GM19438 (cell line): ENCODE measurements around the gene GPR37.

Source experiments
- ATAC-seq: cut with Tn5 transposase; IDR thresholded peaks from one replicate; pipeline ENCODE4 v1.9.1; 2021; ENCODE audit warnings: low read depth; ENCODE audit not compliant: unreplicated experiment

The GPR37 gene

GRCh38 chr7:124737760-124738300 is 27.8 kb downstream of the GPR37 start:
- no peak for ATAC-seq

GRCh38 chr7:124728610-124729009 is 37.0 kb downstream of the GPR37 start:
- no peak for ATAC-seq

DNA sequence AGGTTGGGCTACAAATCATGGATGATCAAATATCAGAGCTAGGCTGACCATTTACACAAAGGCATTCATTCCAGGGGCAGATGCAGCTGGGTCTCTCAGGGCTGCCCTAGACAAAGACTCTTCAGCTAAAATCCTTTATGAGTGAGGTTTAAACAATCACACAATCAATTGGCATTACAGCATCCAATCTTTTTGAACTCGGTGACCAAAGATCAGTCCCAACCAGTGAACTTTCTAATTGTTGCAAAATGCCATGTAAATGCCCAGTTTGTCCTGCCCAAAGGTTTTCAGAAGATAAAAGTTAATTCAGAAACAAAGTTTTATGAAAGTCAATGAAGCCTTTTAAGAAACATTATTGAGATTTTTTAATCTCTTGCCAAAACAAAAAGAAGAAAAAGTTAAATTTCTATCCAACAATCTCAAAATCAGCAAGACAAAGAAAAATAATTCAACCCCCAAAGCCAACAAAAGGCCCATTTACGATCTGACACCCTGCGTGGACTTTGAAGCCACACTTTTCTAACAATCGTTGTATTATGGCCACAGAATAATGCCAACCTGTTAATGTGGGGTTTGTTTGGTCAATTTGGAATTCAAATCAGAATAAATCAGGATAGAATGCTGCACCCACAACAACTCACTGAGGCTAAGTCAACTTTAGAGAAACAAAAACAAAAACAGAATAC is 40.9 kb downstream of the GPR37 start:
- ATAC-seq: no peak

GRCh38 chr7:124724079-124724478 is 41.5 kb downstream of the GPR37 start:
- no peak for ATAC-seq

GRCh38 chr7:124723012-124723411 is 42.6 kb downstream of the GPR37 start:
- no peak for ATAC-seq

GRCh38 chr7:124722292-124722691 is 43.3 kb downstream of the GPR37 start:
- ATAC-seq: no peak

DNA sequence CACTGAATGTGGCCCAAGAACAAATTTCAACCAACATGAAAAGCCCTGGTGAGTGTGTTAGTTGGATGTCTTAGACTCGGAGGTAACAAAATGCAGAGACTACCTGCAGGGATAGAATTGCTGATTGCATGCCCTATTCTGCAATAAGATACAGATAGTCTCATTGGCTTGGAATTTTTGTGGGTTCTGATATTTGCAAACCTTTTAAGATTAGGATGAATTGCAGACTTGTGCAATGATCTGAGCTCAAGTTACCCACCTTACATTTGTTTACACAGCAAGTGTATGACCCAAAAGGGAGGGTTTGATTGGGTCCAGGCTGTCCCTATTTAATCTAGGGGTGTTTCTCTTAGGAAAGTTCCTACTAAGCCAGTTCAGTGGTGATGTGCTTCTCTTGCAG is 45.4 kb downstream of the GPR37 start:
- no peak for ATAC-seq

- ATAC-seq: no peak
Measured at GRCh38 chr7:124718032-124718766, 47.4 kb downstream of the GPR37 start.

DNA sequence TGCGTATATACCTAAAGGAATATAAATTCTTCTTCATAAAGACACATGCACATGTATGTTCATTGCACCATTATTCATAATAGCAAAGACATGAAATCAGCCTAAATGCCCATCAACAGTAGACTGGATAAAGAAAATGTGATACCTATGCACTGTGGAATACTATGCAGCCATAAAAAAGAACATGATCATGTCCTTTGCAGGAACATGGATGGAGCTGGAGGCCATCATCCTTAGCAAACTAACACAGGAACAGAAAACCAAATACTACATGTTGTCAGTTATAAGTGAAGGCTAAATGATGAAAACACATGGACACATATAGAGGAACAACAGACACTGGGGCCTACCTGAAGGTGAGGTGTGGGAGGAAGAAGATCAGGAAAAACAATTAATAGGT is 48.7 kb downstream of the GPR37 start:
- no peak for ATAC-seq

GRCh38 chr7:124713086-124713485 is 52.5 kb downstream of the GPR37 start:
- no peak for ATAC-seq

- no peak for ATAC-seq
Measured at GRCh38 chr7:124712017-124712416, 53.6 kb downstream of the GPR37 start.

DNA sequence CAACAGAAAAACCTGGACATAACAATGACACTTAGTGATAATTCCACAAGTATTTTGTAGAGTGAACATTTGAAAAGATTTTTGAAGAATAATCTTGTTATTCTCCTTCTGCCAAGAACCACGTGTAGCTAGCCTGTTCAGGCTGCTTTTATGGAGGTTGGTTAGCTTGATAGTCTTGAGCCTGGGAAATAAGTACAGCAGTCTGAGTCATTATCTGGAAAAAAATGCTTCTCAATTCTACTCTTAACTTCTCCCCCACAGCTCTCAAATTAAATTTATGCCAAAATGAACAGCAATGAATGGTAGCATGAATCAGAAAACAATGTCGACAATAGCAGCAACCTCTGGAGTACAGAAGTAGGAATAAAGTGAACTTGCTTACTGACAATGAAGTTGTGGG is 63.2 kb downstream of the GPR37 start:
- no peak for ATAC-seq

DNA sequence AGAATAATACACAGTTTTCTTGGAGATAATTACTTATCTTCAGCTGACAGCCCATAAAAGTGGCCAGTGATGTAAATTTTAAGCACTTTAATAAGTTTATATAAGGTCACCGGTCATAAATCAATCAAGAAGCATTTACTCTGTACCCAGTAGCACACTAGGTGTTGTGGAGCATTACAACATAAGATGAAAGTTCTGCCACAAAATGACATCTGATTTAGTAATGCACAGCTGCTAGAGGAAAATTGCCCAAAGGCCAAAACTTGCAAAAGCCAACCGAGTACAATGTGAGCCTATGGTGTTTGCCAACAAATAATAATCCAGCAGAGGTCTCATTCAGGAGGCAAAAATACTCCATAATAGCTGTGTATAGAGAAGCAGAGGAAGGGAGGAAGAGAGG is 63.6 kb downstream of the GPR37 start:
- ATAC-seq: no peak

DNA sequence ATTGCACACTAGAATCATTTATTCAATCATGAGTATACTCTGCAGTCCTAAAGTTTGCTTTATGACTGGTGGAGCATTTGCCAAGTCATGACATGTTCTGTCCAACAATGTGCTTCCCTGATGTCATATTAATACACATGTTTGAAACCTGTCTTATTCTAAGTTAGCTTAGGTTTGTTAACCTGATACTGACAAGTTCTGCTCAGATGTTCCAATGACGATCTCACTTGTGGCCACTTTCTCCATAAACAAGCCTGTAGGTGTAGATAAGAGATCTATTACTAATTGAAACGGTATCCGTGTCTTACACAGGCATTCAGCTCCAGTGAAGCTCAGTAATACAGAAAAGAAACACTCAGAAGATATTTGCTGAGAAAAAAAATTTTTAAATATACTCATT is 64.9 kb downstream of the GPR37 start:
- no peak for ATAC-seq

- ATAC-seq: no peak
Measured at GRCh38 chr7:124698964-124699363, 66.6 kb downstream of the GPR37 start.

GRCh38 chr7:124697746-124698145 is 67.8 kb downstream of the GPR37 start:
- ATAC-seq: no peak
